LHCN-M2 (cell line): ENCODE data around the gene TEX9. TPM values are rescaled to one million over a fixed set of nuclear protein-coding genes. Genes with fewer than 3 reads are reported as not detected.
"Not testable (repeated sequence)": the region's sequence is repeated elsewhere in the genome, so short reads cannot be mapped to it uniquely, and the experiment has no call there.

Experiments used
- DNase-seq: peaks from one replicate; pipeline ENCODE4 v3.0.0-alpha.2; 2012; ENCODE audit warnings: low read depth
- total RNA-seq: library from RNA; depleted of rRNA; stranded (reverse); fragments of >200 nt; gene quantifications from 2 replicates; pipeline ENCODE4 v1.2.3, GENCODE V29; 2014

The TEX9 gene
- total RNA-seq, 1 experiment from 2014 or later: 4.8 TPM

DNA sequence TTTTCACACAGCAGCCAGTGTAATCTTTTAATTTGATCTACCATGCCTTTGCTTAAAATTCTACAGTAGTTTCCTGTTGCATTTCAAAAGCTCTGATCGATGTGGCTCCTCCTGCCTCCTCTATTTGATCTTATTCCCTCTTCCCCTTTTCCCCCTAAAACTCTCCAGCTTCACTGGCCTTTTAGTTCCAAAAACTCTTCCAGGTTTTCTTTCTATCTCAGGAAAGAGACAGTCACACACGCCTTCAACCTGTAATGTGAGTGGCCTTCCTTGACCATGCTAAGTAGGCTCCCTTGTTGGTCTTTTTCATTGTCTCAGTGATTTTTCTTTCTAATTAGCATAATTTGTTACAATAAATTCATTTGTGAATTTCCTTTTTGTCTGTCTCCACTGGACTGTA, 985 bp downstream of the TEX9 start:
- DNase-seq: no peak

DNA sequence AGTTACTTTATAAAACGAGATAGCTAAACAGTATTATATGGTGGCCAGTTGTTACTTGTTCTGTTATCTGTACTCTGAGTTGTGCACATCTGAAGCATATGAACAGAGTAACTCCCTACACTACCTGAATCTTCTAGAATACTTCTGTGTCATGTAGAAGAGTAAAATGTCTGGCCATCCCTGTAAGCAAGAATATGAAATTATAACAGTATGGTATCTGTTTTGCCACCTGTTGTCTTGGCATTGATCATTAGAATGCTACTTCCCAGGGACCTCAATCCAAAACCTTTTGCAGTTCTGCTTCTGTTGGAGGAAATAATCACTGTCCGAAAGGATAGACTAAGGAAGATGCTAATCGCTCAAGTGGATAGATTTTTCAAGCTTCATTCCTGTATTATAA, 1.9 kb downstream of the TEX9 start:
- DNase-seq: no peak

GRCh38 chr15:56369234-56369633, 4.0 kb downstream of the TEX9 start:
- DNase-seq: no peak

DNA sequence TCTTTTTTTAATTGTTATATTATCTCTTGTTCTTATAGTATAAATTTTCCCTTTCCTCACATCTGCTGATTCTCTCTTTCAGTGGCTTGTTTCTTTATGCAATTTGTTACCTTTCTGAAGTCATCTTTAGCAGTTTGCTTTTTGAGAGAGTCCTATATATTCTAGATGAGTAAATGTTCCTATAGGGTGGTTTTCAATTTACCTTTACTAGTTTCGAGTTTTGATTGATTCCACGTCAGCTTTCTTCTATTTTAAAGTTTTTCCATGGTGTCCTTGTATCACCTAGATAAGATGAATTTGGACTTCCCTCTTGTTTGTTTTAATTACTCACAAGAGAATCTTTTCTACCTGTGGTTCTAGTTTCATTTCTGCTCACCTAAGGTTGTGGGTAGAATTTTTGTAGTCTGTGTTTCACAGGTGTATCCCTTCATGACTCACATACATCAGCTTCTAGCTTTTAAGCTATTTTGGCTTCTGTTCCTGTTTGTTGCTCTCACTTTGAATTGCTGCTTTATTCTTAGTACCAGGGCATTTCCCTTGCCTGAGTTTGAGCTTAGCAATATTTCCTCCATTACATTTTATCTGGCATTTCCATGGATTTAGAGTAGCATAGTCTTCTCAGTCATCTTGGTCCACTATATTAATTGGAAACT, 6.4 kb downstream of the TEX9 start:
- DNase-seq: no peak

- not testable (repeated sequence) for DNase-seq
Observed at GRCh38 chr15:56374693-56375092, 9.5 kb downstream of the TEX9 start.

DNA sequence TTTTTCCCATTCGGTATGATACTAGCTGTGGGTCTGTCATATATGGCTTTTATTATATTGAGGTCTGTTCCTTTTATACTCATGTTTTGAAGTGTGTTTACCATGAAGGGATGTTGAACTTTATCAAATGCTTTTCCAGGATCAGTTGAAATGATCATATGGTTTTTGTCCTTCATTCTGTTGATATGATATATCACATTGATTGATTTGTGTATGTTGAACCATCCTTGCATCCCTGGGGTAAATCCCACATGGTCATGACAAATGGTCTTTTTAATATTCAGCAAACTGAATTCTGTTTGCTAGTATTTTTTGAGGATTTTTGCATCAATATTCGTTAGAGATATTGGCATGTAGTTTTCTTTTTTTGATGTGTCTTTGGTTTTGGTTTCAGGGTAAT, 12.6 kb downstream of the TEX9 start:
- not testable (repeated sequence) for DNase-seq

- DNase-seq: no peak
Observed at GRCh38 chr15:56383010-56383409, 17.8 kb downstream of the TEX9 start.

- DNase-seq: no peak
Observed at GRCh38 chr15:56385908-56386307, 20.7 kb downstream of the TEX9 start.

GRCh38 chr15:56390739-56391267, 25.6 kb downstream of the TEX9 start:
- peak; percentile 48 for DNase-seq

GRCh38 chr15:56393277-56393676, 28.1 kb downstream of the TEX9 start:
- no peak for DNase-seq

- DNase-seq: peak; percentile 8
Observed at GRCh38 chr15:56394909-56395308, 29.7 kb downstream of the TEX9 start.

GRCh38 chr15:56397325-56397724, 32.1 kb downstream of the TEX9 start:
- not testable (repeated sequence) for DNase-seq

DNA sequence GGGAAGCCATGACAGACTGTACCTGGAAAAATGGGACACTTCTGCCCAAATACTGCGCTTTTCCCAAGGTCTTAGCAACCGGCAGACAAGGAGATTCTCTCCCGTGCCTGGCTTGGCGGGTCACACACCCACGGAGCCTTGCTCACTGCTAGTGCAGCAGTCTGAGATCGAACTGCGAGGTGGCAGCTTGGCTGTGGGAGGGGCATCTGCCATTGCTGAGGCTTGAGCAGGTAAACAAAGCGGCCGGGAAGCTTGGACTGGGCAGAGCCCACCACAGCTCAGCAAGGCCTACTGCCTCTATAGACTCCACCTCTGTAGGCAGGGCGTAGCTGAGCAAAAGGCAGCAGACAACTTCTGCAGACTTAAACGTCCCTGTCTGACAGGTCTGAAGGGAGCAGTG, 34.0 kb downstream of the TEX9 start:
- not testable (repeated sequence) for DNase-seq

GRCh38 chr15:56410721-56411120, 45.5 kb downstream of the TEX9 start:
- no peak for DNase-seq

GRCh38 chr15:56411122-56411749, 46.0 kb downstream of the TEX9 start:
- peak; percentile 8 for DNase-seq

DNA sequence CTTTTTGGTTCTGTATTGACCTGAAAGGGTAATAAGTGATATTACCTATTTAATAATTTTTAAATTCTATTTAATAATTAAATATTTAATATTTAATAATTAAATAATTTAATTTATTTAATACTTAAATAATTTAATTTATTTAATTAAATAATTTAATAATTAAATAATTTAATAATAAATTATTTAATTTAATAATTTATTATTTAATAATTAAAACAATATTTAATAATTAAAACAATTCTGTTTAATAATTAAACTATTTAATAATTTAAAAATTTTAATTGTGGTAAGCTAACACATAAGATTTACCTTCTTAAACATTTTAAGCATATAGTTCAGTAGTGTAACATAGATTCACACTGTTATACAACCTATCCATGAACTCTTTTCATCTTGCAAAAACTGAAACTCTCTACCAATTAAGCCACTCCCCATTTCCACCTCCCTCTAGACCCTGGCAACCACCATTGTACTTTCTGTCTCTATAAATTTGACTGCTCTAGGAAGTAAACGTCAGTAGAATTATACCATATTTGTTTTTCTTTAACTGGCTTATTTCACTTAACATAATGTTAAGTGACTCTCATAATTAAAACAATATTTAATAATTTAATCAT, 48.0 kb downstream of the TEX9 start:
- not testable (repeated sequence) for DNase-seq

DNA sequence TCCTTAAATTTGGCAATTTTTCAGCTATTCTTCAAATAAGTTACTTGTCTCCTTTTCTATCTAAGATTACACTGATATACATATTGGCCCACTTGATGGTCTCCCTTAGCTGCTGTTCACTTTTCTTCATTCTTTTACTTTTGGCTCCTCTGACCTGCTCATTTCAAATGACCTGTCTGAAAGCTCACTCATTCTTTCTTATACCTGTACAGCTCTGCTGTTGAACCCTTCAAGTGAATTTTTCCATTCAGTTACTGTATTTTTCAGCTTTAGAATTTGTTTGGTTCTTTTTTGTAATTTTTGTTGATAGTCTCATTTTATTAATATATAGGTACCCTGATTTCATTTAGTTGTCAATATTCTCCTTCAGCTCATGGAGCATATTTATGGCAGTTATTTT, 60.0 kb downstream of the TEX9 start:
- DNase-seq: no peak

GRCh38 chr15:56425976-56426375, 60.8 kb downstream of the TEX9 start:
- peak; percentile 21 for DNase-seq

GRCh38 chr15:56428821-56429458, 63.7 kb downstream of the TEX9 start:
- peak; percentile 37 for DNase-seq

DNA sequence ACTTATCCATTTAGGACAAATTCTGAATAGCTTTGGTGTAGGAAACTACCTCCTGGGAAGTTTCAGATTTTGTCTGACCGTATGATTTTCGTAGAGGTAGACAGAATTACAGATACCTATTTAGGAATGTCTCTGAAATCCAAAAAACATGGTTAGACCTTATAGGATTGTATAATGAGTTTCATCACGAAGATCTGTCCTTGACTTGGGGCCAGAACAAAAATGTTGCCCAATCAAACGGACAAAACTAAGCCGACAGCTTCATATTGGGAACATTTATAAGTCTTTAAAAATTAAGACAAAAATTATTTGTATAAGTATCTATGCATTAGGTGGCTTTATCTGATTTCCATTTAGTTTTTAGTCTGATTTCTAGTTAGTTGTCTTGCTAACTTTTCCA, 67.1 kb downstream of the TEX9 start:
- DNase-seq: no peak

DNA sequence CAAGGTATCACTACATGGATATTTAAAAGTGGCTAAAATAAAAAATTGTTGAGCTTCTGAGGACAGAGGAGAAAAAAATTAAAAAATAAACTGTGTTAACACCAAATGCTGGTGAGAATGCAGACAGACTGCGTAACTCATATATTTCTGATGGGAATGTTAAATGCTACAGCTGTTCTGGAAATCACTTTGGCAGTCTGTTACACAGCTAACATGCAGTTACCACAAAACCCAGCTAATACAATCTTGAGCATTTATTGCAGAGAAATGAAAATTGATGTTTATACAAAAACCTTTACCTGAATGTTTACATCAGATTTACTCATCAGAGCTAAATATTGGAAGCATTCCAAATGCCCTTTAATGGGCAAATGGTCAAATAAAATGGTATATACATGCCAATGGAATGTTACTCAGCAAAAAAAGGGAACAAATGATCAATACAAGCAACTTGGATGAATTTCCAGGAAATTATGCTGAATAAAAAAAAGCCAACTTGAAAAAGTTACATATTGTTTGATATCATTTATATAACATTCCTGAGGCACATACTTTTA, 75.1 kb downstream of the TEX9 start:
- DNase-seq: peak; percentile 6

DNA sequence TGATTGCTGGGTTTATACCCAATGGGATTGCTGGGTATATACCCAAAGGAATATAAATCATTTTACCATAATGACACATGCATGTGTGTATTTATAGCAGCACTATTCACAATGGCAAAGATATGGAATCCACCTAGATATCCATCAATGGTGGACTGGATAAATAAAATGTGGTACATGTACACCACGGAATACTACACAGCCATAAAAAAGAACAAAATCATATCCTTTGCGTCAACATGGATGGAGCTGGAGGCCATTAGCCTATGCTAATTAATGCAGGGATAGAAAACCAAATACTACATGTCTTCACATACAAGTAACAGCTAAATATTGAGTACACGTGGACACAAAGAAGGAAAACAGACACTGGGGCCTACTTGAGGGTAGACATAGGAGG, 77.1 kb downstream of the TEX9 start:
- DNase-seq: no peak
